ENCODE data around the gene LRRC4C. TPM values are rescaled to one million over a fixed set of nuclear protein-coding genes. Genes with fewer than 3 reads are reported as not detected.

LRRC4C gene
- total RNA-seq, 1 donor from 2014 or later: 14.0 TPM

- Mint-ChIP-seq H3K27ac (no peak overlapping the region), H3K4me1 (ENCODE audit: unreplicated experiment) (no peaks in the 10 kb centered on the region), H3K36me3 (no peaks in the 10 kb centered on the region), H3K27me3 (no peaks in the 10 kb centered on the region), H3K9me3 (no peaks in the 10 kb centered on the region), H3K4me3 (no peak overlapping the region)
- no peak for TF ChIP-seq CTCF (conservative IDR thresholded peaks at IDR 0.05)
- no peak for DNase-seq (ENCODE audit: extremely low spot score, unreplicated experiment)
These were observed 125.2 kb downstream of the LRRC4C start for GRCh38 chr11:41334007-41334933.

- TF ChIP-seq CTCF (conservative IDR thresholded peaks at IDR 0.05): no peak
- no peak overlapping the region for H3K27ac Mint-ChIP-seq
- H3K4me3 Mint-ChIP-seq: no peak overlapping the region
- no peaks in the 10 kb centered on the region for H3K4me1 Mint-ChIP-seq (ENCODE audit: unreplicated experiment)
- no peaks in the 10 kb centered on the region for H3K27me3 Mint-ChIP-seq
- DNase-seq (ENCODE audit: extremely low spot score, unreplicated experiment): no peak
- no peaks in the 10 kb centered on the region for H3K36me3 Mint-ChIP-seq
- H3K9me3 Mint-ChIP-seq: no peaks in the 10 kb centered on the region
These were observed 126.1 kb downstream of the LRRC4C start for GRCh38 chr11:41333357-41333756.

GRCh38 chr11:41328324-41328723 lies 131.1 kb downstream of the LRRC4C start:
- no peak overlapping the region for H3K4me3 Mint-ChIP-seq
- H3K36me3 Mint-ChIP-seq: no peaks in the 10 kb centered on the region
- no peak for TF ChIP-seq CTCF (conservative IDR thresholded peaks at IDR 0.05)
- DNase-seq (ENCODE audit: extremely low spot score, unreplicated experiment): no peak
- no peak overlapping the region for H3K27ac Mint-ChIP-seq
- no peaks in the 10 kb centered on the region for H3K9me3 Mint-ChIP-seq
- no peaks in the 10 kb centered on the region for H3K27me3 Mint-ChIP-seq
- no peaks in the 10 kb centered on the region for H3K4me1 Mint-ChIP-seq (ENCODE audit: unreplicated experiment)

- H3K4me3 Mint-ChIP-seq: no peak overlapping the region
- H3K27me3 Mint-ChIP-seq: no peaks in the 10 kb centered on the region
- no peak for DNase-seq (ENCODE audit: extremely low spot score, unreplicated experiment)
- H3K27ac Mint-ChIP-seq: no peak overlapping the region
- H3K36me3 Mint-ChIP-seq: no peaks in the 10 kb centered on the region
- no peaks in the 10 kb centered on the region for H3K4me1 Mint-ChIP-seq (ENCODE audit: unreplicated experiment)
- H3K9me3 Mint-ChIP-seq: no peaks in the 10 kb centered on the region
- no peak for TF ChIP-seq CTCF (conservative IDR thresholded peaks at IDR 0.05)
These were observed 136.0 kb downstream of the LRRC4C start for GRCh38 chr11:41323446-41323845.

GRCh38 chr11:41320653-41321052 lies 138.8 kb downstream of the LRRC4C start:
- Mint-ChIP-seq H3K27me3 (no peaks in the 10 kb centered on the region), H3K4me1 (ENCODE audit: unreplicated experiment) (no peaks in the 10 kb centered on the region), H3K36me3 (no peaks in the 10 kb centered on the region), H3K9me3 (no peaks in the 10 kb centered on the region), H3K4me3 (no peak overlapping the region), H3K27ac (no peak overlapping the region)
- DNase-seq (ENCODE audit: extremely low spot score, unreplicated experiment): no peak
- TF ChIP-seq CTCF (conservative IDR thresholded peaks at IDR 0.05): no peak
